Coronary artery (tissue), 2 donors: ENCODE data around the gene TAS2R13.

Source experiments
- DNase-seq: peaks from one replicate; pipeline ENCODE4 v3.0.0-alpha.2; 2017; ENCODE audit warnings: low spot score
- H3K27ac ChIP-seq, 2 donors: fragments of 200-600 bp; sonication (generic); one replicate each; pipeline ENCODE4 v1.5.1; 2016 to 2019
- H3K4me3 ChIP-seq: fragments of 200-600 bp; sonication (generic); 2 replicates; pipeline ENCODE4 v1.5.1; 2016; ENCODE audit warnings: mild to moderate bottlenecking, moderate library complexity
- CTCF ChIP-seq: fragments of 200-600 bp; sonication (generic); IDR thresholded peaks from one replicate; pipeline ENCODE4 v1.5.1; 2019; ENCODE audit warnings: antibody characterized with exemption

TAS2R13 gene

GRCh38 chr12:10940389-10940788 is 31.0 kb upstream of the TAS2R13 start:
- no peak overlapping the region for H3K27ac ChIP-seq
- TF ChIP-seq CTCF = no peak
- DNase-seq = no peak
- no peak overlapping the region for H3K4me3 ChIP-seq

- TF ChIP-seq CTCF = no peak
- DNase-seq = no peak
- no peak within 1 kb of the TSS for H3K4me3 ChIP-seq
- H3K27ac ChIP-seq = no peak within 1 kb of the TSS
Measured at GRCh38 chr12:10939163-10939562, 29.8 kb upstream of the TAS2R13 start, which contains the start of gene TAS2R14. TSS of gene TAS2R14 (minus strand) at chr12:10939263. CDS start at chr12:10939207, 56 bp downstream.

GRCh38 chr12:10936506-10936905 is 27.1 kb upstream of the TAS2R13 start:
- no peak for TF ChIP-seq CTCF
- Histone ChIP-seq H3K27ac (no peak overlapping the region), H3K4me3 (no peak overlapping the region)
- no peak for DNase-seq

GRCh38 chr12:10928746-10929286 is 19.5 kb upstream of the TAS2R13 start, which contains the start of gene PRH2:
TSS of gene PRH2 (plus strand) at chr12:10929236. CDS start at chr12:10929274, 38 bp downstream.
- DNase-seq = no peak
- TF ChIP-seq CTCF = no peak
- no peak within 1 kb of the TSS for H3K27ac ChIP-seq
- H3K4me3 ChIP-seq = no peak within 1 kb of the TSS

- DNase-seq = no peak
- Histone ChIP-seq H3K27ac (no peak overlapping the region), H3K4me3 (no peak overlapping the region)
- TF ChIP-seq CTCF = no peak
Measured at GRCh38 chr12:10926269-10926668, 16.9 kb upstream of the TAS2R13 start.

- no peak for DNase-seq
- no peak overlapping the region for H3K27ac ChIP-seq
- TF ChIP-seq CTCF = no peak
- H3K4me3 ChIP-seq = no peak overlapping the region
Measured at GRCh38 chr12:10919809-10920208, 10.4 kb upstream of the TAS2R13 start.

GRCh38 chr12:10910380-10910779 is 1.0 kb upstream of the TAS2R13 start:
- Histone ChIP-seq H3K27ac (no peak overlapping the region), H3K4me3 (no peak overlapping the region)
- TF ChIP-seq CTCF = no peak
- DNase-seq = no peak
